Neuronal stem cell (in vitro differentiated cells): ENCODE results near the gene ADAMTS17.

Experiments used
- DNase-seq: peaks from one replicate; pipeline ENCODE4 v3.0.0-alpha.2; 2013; ENCODE audit warnings: low spot score
- H2AFZ ChIP-seq: one replicate; pipeline ENCODE4 v1.6.1; 2013; ENCODE audit warnings: mild to moderate bottlenecking, low read length, inconsistent platforms
- H2AK5ac ChIP-seq: 2 replicates; pipeline ENCODE4 v1.6.1; 2013; ENCODE audit warnings: low read depth, mild to moderate bottlenecking, inconsistent platforms, low read length, moderate library complexity, mixed read lengths
- H2BK120ac ChIP-seq: 2 replicates; pipeline ENCODE4 v1.6.1; 2013; ENCODE audit warnings: low read depth, mild to moderate bottlenecking, inconsistent platforms, low read length, moderate library complexity, mixed read lengths
- H2BK12ac ChIP-seq: one replicate; pipeline ENCODE4 v1.6.1; 2013; ENCODE audit warnings: low read length, inconsistent platforms
- H2BK15ac ChIP-seq: 2 replicates; pipeline ENCODE4 v1.6.1; 2013; ENCODE audit warnings: mild to moderate bottlenecking, low read length, inconsistent platforms, mixed read lengths
- H2BK5ac ChIP-seq: one replicate; pipeline ENCODE4 v1.6.1; 2013; ENCODE audit warnings: inconsistent platforms, mild to moderate bottlenecking, low read length, moderate library complexity
- H3K14ac ChIP-seq: one replicate; pipeline ENCODE4 v1.6.1; 2013; ENCODE audit warnings: low read length, inconsistent platforms
- H3K18ac ChIP-seq: 2 replicates; pipeline ENCODE4 v1.6.1; 2013; ENCODE audit warnings: low read length, inconsistent platforms
- H3K23ac ChIP-seq: 2 replicates; pipeline ENCODE4 v1.6.1; 2013; ENCODE audit warnings: low read depth, mild to moderate bottlenecking, mixed read lengths, low read length, inconsistent platforms; ENCODE audit not compliant: poor library complexity
- H3K27ac ChIP-seq: replicated peaks from 3 replicates; pipeline ENCODE4 v1.5.1; 2013; ENCODE audit warnings: low read length, inconsistent platforms
- H3K27me3 ChIP-seq, 3 experiments: 2 replicates each; pipeline ENCODE4 v1.6.1; 2013; ENCODE audit warnings: low read length in 3 of 3, mild to moderate bottlenecking in 2 of 3, inconsistent platforms in 1 of 3, low read depth in 1 of 3, mixed read lengths in 1 of 3, moderate library complexity in 1 of 3; ENCODE audit not compliant: control insufficient read depth in 3 of 3, insufficient read depth in 3 of 3
- H3K36me3 ChIP-seq, 2 donors: replicated peaks in 1 of 2; 2 replicates each; pipeline ENCODE4 v1.6.1; 2013; ENCODE audit warnings: low read length in 2 of 2; ENCODE audit not compliant: control insufficient read depth in 2 of 2, insufficient read depth in 2 of 2
- H3K4ac ChIP-seq: 2 replicates; pipeline ENCODE4 v1.6.1; 2013; ENCODE audit warnings: inconsistent platforms, mild to moderate bottlenecking, low read length, moderate library complexity
- H3K4me1 ChIP-seq, 2 donors: 1 replicate in 1 of 2; 2 replicates in 1 of 2; pipeline ENCODE4 v1.6.1; 2013; ENCODE audit warnings: low read length in 2 of 2, low read depth in 1 of 2; ENCODE audit not compliant: control insufficient read depth in 2 of 2, insufficient read depth in 1 of 2
- H3K4me2 ChIP-seq: one replicate; pipeline ENCODE4 v1.6.1; 2013; ENCODE audit warnings: mild to moderate bottlenecking, low read length, inconsistent platforms; ENCODE audit not compliant: insufficient read depth, poor library complexity, severe bottlenecking
- H3K4me3 ChIP-seq, 2 donors: 2 replicates each; pipeline ENCODE4 v1.5.1; 2013; ENCODE audit warnings: low read length in 2 of 2, mild to moderate bottlenecking in 2 of 2, inconsistent platforms in 1 of 2, moderate library complexity in 1 of 2
- H3K79me1 ChIP-seq: one replicate; pipeline ENCODE4 v1.6.1; 2013; ENCODE audit warnings: low read depth, mild to moderate bottlenecking, inconsistent platforms, low read length, moderate library complexity
- H3K9ac ChIP-seq: one replicate; pipeline ENCODE4 v1.6.1; 2013; ENCODE audit warnings: mild to moderate bottlenecking, low read depth, low read length, inconsistent platforms; ENCODE audit not compliant: poor library complexity
- H3K9me3 ChIP-seq, 2 donors: replicated peaks in 1 of 2; 2 replicates each; pipeline versions ENCODE3 to v1.6.1; 2013; ENCODE audit warnings: low read length in 2 of 2, mild to moderate bottlenecking in 2 of 2, inconsistent platforms in 1 of 2, low read depth in 1 of 2, mixed read lengths in 1 of 2, moderate library complexity in 1 of 2; ENCODE audit not compliant: control insufficient read depth in 2 of 2, insufficient read depth in 1 of 2
- H4K8ac ChIP-seq: one replicate; pipeline ENCODE4 v1.6.1; 2013; ENCODE audit warnings: low read depth, mild to moderate bottlenecking, inconsistent platforms, low read length, moderate library complexity
- H4K91ac ChIP-seq: one replicate; pipeline ENCODE4 v1.6.1; 2013; ENCODE audit warnings: low read length, low read depth, mild to moderate bottlenecking, inconsistent platforms; ENCODE audit not compliant: poor library complexity
- WGBS, 2 donors: extraction: QIAGEN DNeasy Blood & Tissue Kit; methylation state at CpG; one replicate each; pipeline ENCODE4 v1.1.7; 2013; ENCODE audit warnings: missing lambda C conversion rate in 2 of 2, mixed read lengths in 1 of 2; ENCODE audit not compliant: insufficient read length in 2 of 2, insufficient replicate concordance in 1 of 2; ENCODE audit errors: extremely low coverage in 2 of 2; 5-methylcytosine and 5-hydroxymethylcytosine counted together

ADAMTS17 gene

DNA sequence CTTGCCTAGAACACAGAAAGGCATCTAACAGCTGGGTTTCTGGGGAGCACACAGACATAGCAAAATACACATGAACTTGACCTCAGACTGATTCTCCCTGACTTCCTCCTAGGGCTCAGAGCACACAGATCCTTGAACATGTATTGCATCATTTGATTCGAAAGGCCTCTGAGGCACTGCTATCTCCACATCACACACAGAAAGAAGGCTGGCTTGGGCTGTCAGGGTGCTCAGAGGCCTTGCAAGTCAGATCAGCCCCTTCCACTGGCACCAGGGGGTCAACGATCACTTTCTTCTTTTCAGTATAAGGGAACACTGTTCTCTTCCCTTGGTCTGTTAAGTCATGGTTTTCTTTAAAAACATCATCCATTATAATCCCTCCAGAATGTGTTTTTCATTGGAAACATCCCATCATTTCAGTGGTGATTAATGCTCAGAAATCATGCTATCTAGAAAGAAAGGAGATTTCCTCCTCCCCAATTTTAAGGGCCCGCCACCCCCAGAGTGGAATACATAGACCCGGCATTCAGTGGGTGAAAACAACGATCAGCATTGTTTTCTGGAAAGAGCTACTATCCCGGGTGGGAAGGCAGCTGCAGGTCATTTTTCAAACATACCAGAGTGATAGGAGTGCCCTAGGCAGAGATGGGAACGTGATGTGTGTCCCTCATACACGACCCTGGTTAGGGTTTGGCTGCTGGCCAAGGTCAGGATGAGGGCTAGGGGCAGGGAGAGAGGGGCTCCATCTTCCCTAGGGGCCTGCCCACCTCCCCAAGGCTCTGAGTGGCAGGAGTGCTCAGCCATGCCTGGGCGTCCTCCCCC, 355.3 kb downstream of the ADAMTS17 start:
- no peak overlapping the region for H2BK15ac ChIP-seq
- H3K14ac ChIP-seq = no peak overlapping the region
- peak overlapping the region; percentile 23 for H3K4ac ChIP-seq
- no CpG with 5 or more reads among the region's 9 CpGs for WGBS, 2 donors
- peak overlapping the region; percentile 36 for H3K18ac ChIP-seq
- no peak overlapping the region for H4K91ac ChIP-seq
- no peak overlapping the region for H2AFZ ChIP-seq
- no peaks in the 10 kb centered on the region for H3K36me3 ChIP-seq
- no peaks in the 10 kb centered on the region for H3K27me3 ChIP-seq
- no peak overlapping the region for H3K9ac ChIP-seq
- peaks cover 2 to 20% of the 10 kb centered on the region in 2 donors for H3K4me1 ChIP-seq
- H3K4me2 ChIP-seq = no peak overlapping the region
- DNase-seq = no peak
- no peak overlapping the region for H2BK120ac ChIP-seq
- no peak overlapping the region for H3K27ac ChIP-seq
- H2AK5ac ChIP-seq = peak overlapping the region; percentile 11
- H3K79me1 ChIP-seq = no peaks in the 10 kb centered on the region
- no peak overlapping the region for H2BK5ac ChIP-seq
- H2BK12ac ChIP-seq = peak overlapping the region; percentile 76
- no peak overlapping the region for H4K8ac ChIP-seq
- peaks cover 0 to 3% of the 10 kb centered on the region in 2 donors for H3K9me3 ChIP-seq
- H3K4me3 ChIP-seq = no peak overlapping the region
- H3K23ac ChIP-seq = no peak overlapping the region

DNA sequence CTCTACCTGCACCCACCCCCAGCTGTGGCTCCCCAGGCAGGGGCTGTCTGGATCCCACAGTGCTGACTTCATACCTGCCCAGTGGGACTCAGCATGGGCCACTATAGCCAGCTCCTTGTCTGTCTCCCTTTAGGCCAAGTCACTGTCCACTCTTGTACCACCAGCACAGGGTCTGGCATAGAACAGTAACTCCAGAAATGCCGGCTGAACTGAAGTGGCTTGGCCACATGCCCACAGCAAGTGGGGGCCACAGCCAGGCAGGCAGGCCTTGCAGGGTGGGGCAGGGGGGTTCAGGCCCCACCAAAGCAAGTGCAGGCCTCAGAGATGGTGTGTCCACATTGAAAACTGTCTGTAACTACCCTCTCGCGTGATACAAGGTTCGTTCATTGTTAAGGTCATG, 355.9 kb downstream of the ADAMTS17 start:
- H3K23ac ChIP-seq = no peak overlapping the region
- no peak overlapping the region for H2BK5ac ChIP-seq
- H3K79me1 ChIP-seq = no peaks in the 10 kb centered on the region
- no peak overlapping the region for H3K4me3 ChIP-seq
- no CpG with 5 or more reads among the region's 4 CpGs for WGBS, 2 donors
- no peak overlapping the region for H3K4ac ChIP-seq
- H3K4me1 ChIP-seq = peaks cover 2 to 20% of the 10 kb centered on the region in 2 donors
- no peak overlapping the region for H4K91ac ChIP-seq
- H3K27me3 ChIP-seq = no peaks in the 10 kb centered on the region
- no peak overlapping the region for H3K27ac ChIP-seq
- no peak overlapping the region for H4K8ac ChIP-seq
- H2AFZ ChIP-seq = no peak overlapping the region
- H2BK15ac ChIP-seq = peak overlapping the region; percentile 39
- H3K14ac ChIP-seq = no peak overlapping the region
- H3K9ac ChIP-seq = no peak overlapping the region
- H2BK12ac ChIP-seq = peak overlapping the region; percentile 33
- H3K36me3 ChIP-seq = no peaks in the 10 kb centered on the region
- H2AK5ac ChIP-seq = peak overlapping the region; percentile 38
- H3K9me3 ChIP-seq = peaks cover 0 to 3% of the 10 kb centered on the region in 2 donors
- DNase-seq = no peak
- no peak overlapping the region for H2BK120ac ChIP-seq
- H3K18ac ChIP-seq = no peak overlapping the region
- no peak overlapping the region for H3K4me2 ChIP-seq

DNA sequence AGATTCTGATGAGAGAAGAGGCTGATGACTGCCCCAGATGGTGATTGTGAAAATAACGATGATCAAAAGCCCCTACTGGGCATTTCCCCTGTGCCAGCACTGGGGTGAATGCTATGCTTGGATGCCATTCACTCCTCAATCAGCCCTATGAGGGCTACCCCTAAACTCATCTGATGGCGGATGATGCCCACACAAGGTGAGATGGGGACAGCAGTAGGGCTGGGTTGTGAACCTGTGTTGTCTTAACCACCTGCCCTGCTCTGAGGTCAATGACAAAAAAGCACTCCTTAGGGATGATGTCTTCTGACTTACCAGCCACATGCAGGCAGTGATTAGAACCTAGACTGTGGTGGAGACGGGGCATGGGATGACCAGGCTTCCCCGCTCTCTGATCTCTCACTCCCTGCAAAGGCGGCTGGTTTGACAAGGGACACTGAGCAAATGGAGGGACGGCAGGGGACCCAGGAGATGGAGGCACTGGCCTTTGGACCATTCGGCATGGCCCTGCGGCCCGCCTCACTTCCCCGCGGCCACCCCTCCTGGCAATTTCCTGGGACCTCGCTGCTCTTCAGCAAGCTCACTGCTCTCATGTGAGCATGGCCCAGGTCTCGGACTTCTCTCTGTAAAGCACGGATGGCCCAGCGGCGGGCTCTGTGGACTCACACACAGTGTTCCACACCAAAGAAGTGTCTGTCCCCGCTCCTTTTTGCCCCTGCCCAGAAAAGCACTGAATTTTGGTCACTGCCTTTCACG, 357.1 kb downstream of the ADAMTS17 start:
- no peak for DNase-seq
- no peak overlapping the region for H3K9ac ChIP-seq
- H3K4ac ChIP-seq = no peak overlapping the region
- H4K8ac ChIP-seq = no peak overlapping the region
- H3K4me2 ChIP-seq = no peak overlapping the region
- no peak overlapping the region for H2AFZ ChIP-seq
- H3K18ac ChIP-seq = peak overlapping the region; percentile 25
- H4K91ac ChIP-seq = no peak overlapping the region
- no peak overlapping the region for H3K14ac ChIP-seq
- peaks cover 2 to 20% of the 10 kb centered on the region in 2 donors for H3K4me1 ChIP-seq
- no CpG with 5 or more reads among the region's 18 CpGs for WGBS, 2 donors
- H3K36me3 ChIP-seq = no peaks in the 10 kb centered on the region
- no peak overlapping the region for H2BK120ac ChIP-seq
- H3K27me3 ChIP-seq = no peaks in the 10 kb centered on the region
- no peak overlapping the region for H3K27ac ChIP-seq
- peaks cover 0 to 3% of the 10 kb centered on the region in 2 donors for H3K9me3 ChIP-seq
- no peak overlapping the region for H3K23ac ChIP-seq
- H3K79me1 ChIP-seq = no peaks in the 10 kb centered on the region
- H2AK5ac ChIP-seq = peak overlapping the region; percentile 31
- H2BK5ac ChIP-seq = no peak overlapping the region
- H2BK15ac ChIP-seq = no peak overlapping the region
- no peak overlapping the region for H2BK12ac ChIP-seq
- no peak overlapping the region for H3K4me3 ChIP-seq

DNA sequence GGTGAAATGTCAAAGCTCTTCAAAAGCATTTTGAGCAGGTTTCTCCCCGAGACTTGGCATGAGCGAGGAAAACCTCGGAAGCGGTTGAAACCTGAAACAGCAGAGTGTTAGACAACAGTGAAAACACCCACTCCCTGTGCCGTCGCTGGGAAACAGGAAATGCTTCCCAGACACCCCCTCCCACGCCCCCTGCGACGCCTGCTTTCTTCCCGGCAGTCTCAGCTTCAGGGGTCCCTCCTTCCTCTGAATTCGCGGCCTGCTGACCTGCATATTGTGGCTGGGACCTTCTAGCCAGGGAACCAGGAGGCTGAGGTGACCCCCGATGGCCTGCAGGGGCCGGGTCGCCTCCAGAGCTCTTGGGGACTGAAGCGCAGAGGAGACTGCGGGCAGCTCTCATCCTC, 357.9 kb downstream of the ADAMTS17 start:
- Histone ChIP-seq H2BK120ac (no peak overlapping the region), H3K27ac (no peak overlapping the region), H2AFZ (peak overlapping the region; percentile 92), H3K9me3 (peaks cover 0 to 2% of the 10 kb centered on the region in 2 donors), H2BK12ac (no peak overlapping the region), H2BK5ac (no peak overlapping the region), H2AK5ac (peak overlapping the region; percentile 31), H3K4me3 (peak overlapping the region in 1 of 2 donors; percentile 13), H3K23ac (no peak overlapping the region), H3K36me3 (no peaks in the 10 kb centered on the region), H4K91ac (peak overlapping the region; percentile 68), H3K18ac (peak overlapping the region; percentile 88), H4K8ac (peak overlapping the region; percentile 45), H3K4me1 (peaks cover 2 to 20% of the 10 kb centered on the region in 2 donors), H3K79me1 (no peaks in the 10 kb centered on the region), H3K4ac (no peak overlapping the region), H3K27me3 (no peaks in the 10 kb centered on the region), H2BK15ac (peak overlapping the region; percentile 19), H3K4me2 (no peak overlapping the region), H3K9ac (peak overlapping the region; percentile 53), H3K14ac (no peak overlapping the region)
- DNase-seq = no peak
- WGBS, 2 donors = no CpG with 5 or more reads among the region's 17 CpGs
